HFF-Myc (cell line): ENCODE measurements around the gene ZNF664.

Experiments
- DNase-seq: peaks from one replicate; pipeline ENCODE4 v3.0.0-alpha.2; 2011; ENCODE audit warnings: low read depth; ENCODE audit errors: extremely low read depth
- H3K4me3 ChIP-seq: replicated peaks from 2 replicates; pipeline ENCODE4 v1.5.1; 2011; ENCODE audit warnings: low read depth, mild to moderate bottlenecking, control low read depth, low read length
- TF ChIP-seq, protein P1 (sequence below): IDR thresholded peaks from 2 replicates; pipeline ENCODE4 v1.5.1; 2012; ENCODE audit warnings: mild to moderate bottlenecking, low read depth, low read length, control low read depth; ENCODE audit errors: missing control alignments

The ZNF664 gene

DNA sequence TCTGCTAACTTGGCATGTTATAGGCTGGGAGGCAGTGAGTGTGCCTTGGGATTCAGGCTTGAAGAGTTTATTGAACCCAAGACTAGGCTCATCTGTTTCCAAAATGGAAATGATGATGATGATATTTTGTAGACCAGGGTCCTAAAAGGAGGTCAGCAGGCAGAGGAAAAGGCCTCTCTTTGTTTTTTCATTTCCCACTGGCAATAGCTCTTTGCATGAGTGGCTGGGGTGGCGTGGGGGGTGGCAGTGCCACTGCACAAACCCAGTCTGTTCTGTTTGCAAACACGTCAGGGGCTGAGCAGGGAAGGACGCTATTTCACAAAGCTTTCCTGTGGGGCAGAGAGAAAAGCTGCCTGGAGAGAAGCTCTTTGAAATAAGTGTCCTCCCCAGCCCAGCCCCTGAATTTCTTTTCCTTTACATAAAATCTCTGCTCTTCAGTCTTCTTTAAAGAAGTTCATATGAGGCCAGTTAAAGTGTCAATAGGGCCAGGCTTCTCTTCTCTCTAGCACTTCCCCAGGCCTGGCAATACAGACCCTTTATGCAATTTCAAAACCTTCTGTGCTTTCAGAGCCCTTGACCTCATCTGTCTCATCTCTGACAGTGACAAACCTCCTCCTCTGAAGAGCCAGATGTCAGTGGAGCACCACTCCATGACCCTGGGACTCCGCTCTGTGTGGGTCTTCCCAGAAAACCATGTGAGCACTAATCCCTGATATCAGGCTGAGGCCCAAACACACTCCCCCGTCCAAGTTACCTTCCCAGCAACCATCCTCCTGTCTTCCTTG lies 72.8 kb downstream of the ZNF664 start:
- no peak overlapping the region for H3K4me3 ChIP-seq
- no peak for DNase-seq
- TF ChIP-seq, protein P1, sequence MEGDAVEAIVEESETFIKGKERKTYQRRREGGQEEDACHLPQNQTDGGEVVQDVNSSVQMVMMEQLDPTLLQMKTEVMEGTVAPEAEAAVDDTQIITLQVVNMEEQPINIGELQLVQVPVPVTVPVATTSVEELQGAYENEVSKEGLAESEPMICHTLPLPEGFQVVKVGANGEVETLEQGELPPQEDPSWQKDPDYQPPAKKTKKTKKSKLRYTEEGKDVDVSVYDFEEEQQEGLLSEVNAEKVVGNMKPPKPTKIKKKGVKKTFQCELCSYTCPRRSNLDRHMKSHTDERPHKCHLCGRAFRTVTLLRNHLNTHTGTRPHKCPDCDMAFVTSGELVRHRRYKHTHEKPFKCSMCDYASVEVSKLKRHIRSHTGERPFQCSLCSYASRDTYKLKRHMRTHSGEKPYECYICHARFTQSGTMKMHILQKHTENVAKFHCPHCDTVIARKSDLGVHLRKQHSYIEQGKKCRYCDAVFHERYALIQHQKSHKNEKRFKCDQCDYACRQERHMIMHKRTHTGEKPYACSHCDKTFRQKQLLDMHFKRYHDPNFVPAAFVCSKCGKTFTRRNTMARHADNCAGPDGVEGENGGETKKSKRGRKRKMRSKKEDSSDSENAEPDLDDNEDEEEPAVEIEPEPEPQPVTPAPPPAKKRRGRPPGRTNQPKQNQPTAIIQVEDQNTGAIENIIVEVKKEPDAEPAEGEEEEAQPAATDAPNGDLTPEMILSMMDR = no peak

DNA sequence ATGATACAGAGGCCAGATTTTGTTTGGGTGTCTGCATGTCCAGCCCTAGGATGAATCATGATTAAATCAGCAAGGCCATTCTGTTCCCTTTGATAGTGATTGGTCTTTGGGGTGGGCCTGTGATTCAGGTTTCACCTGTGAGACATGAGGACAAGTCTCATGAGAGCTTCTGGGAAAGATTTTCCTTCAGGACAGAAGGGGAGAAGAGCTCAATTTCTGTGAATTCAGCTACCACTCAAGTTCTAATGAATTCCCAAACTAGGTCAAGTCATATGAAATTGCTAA lies 73.4 kb downstream of the ZNF664 start:
- DNase-seq = no peak
- TF ChIP-seq, protein P1 = no peak
- no peak overlapping the region for H3K4me3 ChIP-seq

DNA sequence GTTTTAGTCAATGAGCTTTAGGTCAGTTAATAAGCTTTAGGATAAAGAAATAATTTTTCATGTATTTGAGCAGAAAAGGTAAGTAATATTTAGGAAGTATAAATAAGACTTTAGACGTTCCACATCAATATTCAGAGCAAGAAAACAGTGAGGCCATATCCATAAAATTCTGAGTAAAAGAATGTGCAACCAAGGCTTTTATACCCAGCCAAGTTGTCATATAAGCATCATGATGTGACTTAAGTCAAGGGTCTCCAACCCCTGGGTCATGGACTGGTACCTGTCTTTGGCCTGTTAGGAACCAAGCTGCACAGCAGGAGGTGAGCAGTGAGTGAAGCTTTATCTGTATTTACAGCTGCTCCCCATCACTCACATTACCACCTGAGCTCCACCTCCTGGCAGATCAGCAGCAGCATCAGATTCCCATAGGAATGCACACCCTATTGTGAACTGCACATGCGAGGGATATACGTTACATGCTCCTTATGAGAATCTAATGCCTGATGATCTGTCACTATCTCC lies 74.1 kb downstream of the ZNF664 start:
- DNase-seq = no peak
- TF ChIP-seq, protein P1 = no peak

DNA sequence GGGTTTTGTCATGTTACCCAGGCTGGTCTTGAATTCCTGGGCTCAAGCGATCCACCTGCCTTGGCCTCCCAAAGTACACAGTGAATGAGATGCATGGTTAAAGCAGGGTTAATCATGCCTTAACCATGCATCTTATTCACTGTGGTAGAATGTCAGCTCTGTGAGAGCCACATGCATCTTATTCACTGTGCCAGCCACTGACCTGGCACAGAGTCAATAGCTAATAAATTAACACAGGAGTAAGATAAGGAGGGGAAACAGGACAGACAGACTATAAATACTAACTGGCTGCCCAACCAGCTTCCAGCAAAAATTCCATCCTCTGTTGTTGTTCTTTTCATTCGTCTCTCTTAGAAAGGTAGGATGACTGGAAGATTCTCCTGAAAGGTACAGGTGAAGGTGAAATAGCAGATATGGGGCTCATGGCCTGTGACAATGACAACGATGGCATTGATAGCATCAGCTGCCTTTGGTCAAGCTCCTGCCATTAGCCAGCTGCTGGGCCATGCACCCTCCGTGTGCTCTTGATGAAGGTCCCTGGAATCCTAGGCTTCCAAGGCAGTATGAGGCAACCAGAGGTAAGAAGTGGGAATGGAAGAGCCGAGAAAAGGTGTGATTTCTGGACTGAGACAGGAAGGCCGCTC lies 76.6 kb downstream of the ZNF664 start:
- TF ChIP-seq, protein P1 = no peak
- no peak overlapping the region for H3K4me3 ChIP-seq
- no peak for DNase-seq

More for the DNA sequence above, 74.1 kb downstream of the ZNF664 start:
- no peak overlapping the region for H3K4me3 ChIP-seq

DNA sequence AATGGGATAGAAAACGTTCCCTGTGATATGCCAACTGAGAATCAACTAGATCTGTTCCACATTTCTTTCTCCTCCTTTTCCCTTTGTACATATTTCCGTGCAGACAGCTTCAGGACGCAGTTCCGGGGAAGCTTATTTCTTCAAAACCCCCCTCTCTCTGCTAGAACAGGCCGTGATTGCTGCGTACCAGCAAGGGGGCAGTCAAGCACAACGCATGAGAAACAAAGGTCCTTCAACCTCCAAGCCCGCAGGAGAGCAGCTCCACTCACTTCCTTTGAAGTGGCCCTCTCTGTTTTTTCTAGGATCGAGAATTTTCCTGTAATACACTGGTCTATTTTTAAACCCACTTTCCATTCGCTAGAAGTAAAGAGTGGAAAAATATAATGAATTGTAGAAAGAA lies 80.8 kb downstream of the ZNF664 start:
- TF ChIP-seq, protein P1 = peak; percentile 72
- H3K4me3 ChIP-seq = no peak overlapping the region
- DNase-seq = peak; percentile 24

DNA sequence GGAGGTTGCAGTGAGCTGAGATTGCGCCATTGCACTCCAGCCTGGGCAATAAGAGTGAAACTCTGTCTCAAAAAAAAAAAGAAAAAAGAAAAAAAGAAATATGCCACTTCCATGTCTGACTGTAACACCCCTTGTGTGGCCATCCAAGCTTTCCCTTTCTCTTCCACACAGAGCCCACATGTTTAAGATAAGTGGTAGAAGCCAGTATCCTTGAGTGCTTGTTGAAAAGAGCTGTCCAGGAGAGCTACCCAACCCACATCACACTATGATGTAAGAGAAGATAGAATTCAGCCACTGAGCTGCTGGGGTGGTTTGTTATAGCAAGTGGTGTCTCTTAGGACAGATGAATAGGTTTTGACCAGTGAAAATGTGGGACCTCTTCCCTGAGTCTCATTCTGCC lies 82.1 kb downstream of the ZNF664 start:
- H3K4me3 ChIP-seq = no peak overlapping the region
- DNase-seq = no peak
- TF ChIP-seq, protein P1 = no peak
